ENCODE results near the gene SARS1. TPM values are rescaled to one million over a fixed set of nuclear protein-coding genes. Genes with fewer than 3 reads are reported as not detected.

SARS1 gene
- total and polyA plus RNA-seq, 2 of the 8 experiments (the other 6 are each of a cell fraction or from before 2014, with no cell fraction given), result 83.1 to 146 TPM

DNA sequence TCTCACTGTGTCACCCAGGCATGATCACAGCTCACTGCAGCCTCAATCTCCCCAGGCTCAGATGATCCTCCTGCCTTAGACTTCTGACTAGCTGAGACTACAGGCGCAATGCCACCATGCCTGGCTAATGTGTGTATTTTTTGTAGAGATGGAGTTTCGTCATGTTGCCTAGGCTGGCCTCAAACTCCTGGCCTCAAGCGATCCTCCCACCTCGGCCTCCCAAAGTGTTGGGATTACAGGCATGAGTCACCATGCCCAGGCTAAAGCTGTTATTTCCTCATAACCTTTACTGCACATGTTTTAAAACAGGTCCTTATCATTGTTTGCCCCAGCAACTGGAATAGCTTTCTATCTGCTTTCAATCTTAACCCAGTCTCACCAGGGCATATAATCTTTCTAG is 2.9 kb downstream of the SARS1 start:
- Histone ChIP-seq H4K20me1 (replicated peaks in 1 of 2; ENCODE audit: control insufficient read depth in 1 of 2, insufficient read depth in 2 of 2, low read length in 2 of 2) (peaks cover 0 to 4% of the 10 kb centered on the region in 2 experiments), H2BK15ac (ENCODE audit: low read length) (no peak overlapping the region), H3K4me2 (ENCODE audit: insufficient read depth in 1 of 2, low read depth in 2 of 2, low read length in 2 of 2) (no peak overlapping the region; a peak in 1 of 4 replicates), H3K27me3 (replicated peaks in 1 of 4; ENCODE audit: control insufficient read depth in 3 of 4, extremely low read depth in 1 of 4, insufficient read depth in 3 of 4, low read length in 3 of 4) (no peaks in the 10 kb centered on the region), H3K23ac (ENCODE audit: insufficient read length) (no peak overlapping the region), H4K8ac (ENCODE audit: extremely low read depth, insufficient read depth, low read length) (no peak overlapping the region), H3K18ac (ENCODE audit: extremely low read depth, low read length) (no peak overlapping the region), H3K79me1 (ENCODE audit: low read depth, low read length) (peaks cover 7% of the 10 kb centered on the region), H3K4ac (replicated peaks; ENCODE audit: insufficient read length, low read depth, low read length) (no peak overlapping the region), H2BK12ac (ENCODE audit: low read depth, low read length) (no peak overlapping the region), H3K14ac (ENCODE audit: insufficient read length) (no peak overlapping the region), H3K9me3 (ENCODE audit: insufficient read depth in 2 of 2, low read depth in 1 of 2, low read length in 1 of 2) (no peaks in the 10 kb centered on the region), H2BK5ac (ENCODE audit: low read depth, low read length) (no peak overlapping the region), H2BK120ac (replicated peaks; ENCODE audit: low read depth, low read length) (no peak overlapping the region), H3K4me1 (replicated peaks in 1 of 4; ENCODE audit: control insufficient read depth in 3 of 4, insufficient read depth in 4 of 4, low read length in 3 of 4) (peaks cover 0 to 5% (median 2%) of the 10 kb centered on the region in 4 experiments; a peak in 2 of 7 replicates), H3K56ac (replicated peaks; ENCODE audit: insufficient read length, low read depth, low read length) (no peak overlapping the region), H3K9ac (replicated peaks in 1 of 4; ENCODE audit: extremely low read depth in 1 of 4, low read depth in 3 of 4, low read length in 3 of 4) (no peak overlapping the region), H2AK5ac (ENCODE audit: low read depth, low read length) (no peak overlapping the region), H3K36me3 (ENCODE audit: control insufficient read depth in 2 of 4, insufficient read depth in 4 of 4, low read length in 3 of 4) (peaks cover 0 to 12% (median 0%) of the 10 kb centered on the region in 4 experiments; a peak in 1 of 8 replicates), H4K91ac (replicated peaks; ENCODE audit: insufficient read length, low read length) (no peak overlapping the region), H2BK20ac (ENCODE audit: low read length) (no peak overlapping the region), H4K5ac (ENCODE audit: insufficient read length, low read depth, low read length) (no peak overlapping the region), H3K27ac (ENCODE audit: low read depth, low read length) (no peak overlapping the region), H3K4me3 (ENCODE audit: extremely low read depth in 1 of 4, insufficient read depth in 2 of 4, low read depth in 3 of 4, low read length in 4 of 4) (no peak overlapping the region), H2AFZ (ENCODE audit: low read length) (no peak overlapping the region), H3K23me2 (ENCODE audit: low read depth, low read length) (peaks cover 11% of the 10 kb centered on the region), H3K79me2 (ENCODE audit: control insufficient read depth in 1 of 2, insufficient read depth in 2 of 2, low read length in 2 of 2) (peaks cover 17 to 70% of the 10 kb centered on the region in 2 experiments)
- FAIRE-seq (no peak), DNase-seq (ENCODE audit: low read depth in 1 of 2, low spot score in 2 of 2) (no peak)
- CTCF ChIA-PET (ENCODE audit: partially characterized antibody), result interaction anchor here (0.9 to 32.0 kb wide), 3 partner anchors 9 to 27 kb away, joined by 5 to 651 read pairs (median 7); partner anchors contain the start of gene CELSR2
- WGBS, 2 experiments (ENCODE audit: extremely low coverage in 1 of 2, insufficient coverage in 1 of 2, insufficient read length in 1 of 2, insufficient replicate concordance in 2 of 2, low coverage in 1 of 2, low lambda C conversion rate in 2 of 2, missing lambda C conversion rate in 1 of 2), result 96% methylated on average over 4 of the region's 4 CpGs; no CpG with 5 or more reads in 1 of the 2 experiments
- POLR2A ChIA-PET (ENCODE audit: partially characterized antibody), result interaction anchor here (0.7 to 4.6 kb wide), 10 partner anchors 7 to 35 kb away, joined by 3 to 45 read pairs (median 4); no protein-coding TSS in a partner anchor
- no peak for TF ChIP-seq JUN (IDR thresholded peaks at IDR 0.05; ENCODE audit: low read depth, low read length)
- TF ChIP-seq SUZ12 (IDR thresholded peaks at IDR 0.05; ENCODE audit: low read length), result no peak
- no peak for TF ChIP-seq SIN3A (conservative IDR thresholded peaks at IDR 0.05 in 1 of 2, IDR thresholded peaks at IDR 0.05 in 1 of 2; ENCODE audit: low read depth in 1 of 2, low read length in 2 of 2)
- TF ChIP-seq NANOG (IDR thresholded peaks at IDR 0.05; ENCODE audit: insufficient read depth, low read depth, low read length, poor library complexity, severe bottlenecking), result no peak
- TF ChIP-seq EZH2 (IDR thresholded peaks at IDR 0.05; ENCODE audit: low read depth, low read length, severe bottlenecking), result no peak
- TF ChIP-seq POU5F1 (IDR thresholded peaks at IDR 0.05; ENCODE audit: low read depth, low read length), result no peak
- no peak for TF ChIP-seq CTBP2 (IDR thresholded peaks at IDR 0.05; ENCODE audit: borderline replicate concordance, insufficient read depth, insufficient read length, low read length)
- TF ChIP-seq CBX8 (IDR thresholded peaks at IDR 0.05; ENCODE audit: borderline replicate concordance, low read depth, low read length), result no peak
- TF ChIP-seq HDAC2 (IDR thresholded peaks at IDR 0.05; ENCODE audit: borderline replicate concordance in 1 of 2, low read depth in 2 of 2, low read length in 2 of 2), result no peak
- TF ChIP-seq SP4 (IDR thresholded peaks at IDR 0.05; ENCODE audit: low read length), result no peak
- TF ChIP-seq POLR2AphosphoS5 (IDR thresholded peaks at IDR 0.05; ENCODE audit: low read depth, low read length), result no peak
- no peak for TF ChIP-seq PHF8 (conservative IDR thresholded peaks at IDR 0.05; ENCODE audit: low read depth, low read length)
- no peak for TF ChIP-seq YY1 (IDR thresholded peaks at IDR 0.05; ENCODE audit: low read depth, low read length)
- no peak for TF ChIP-seq CREB1 (IDR thresholded peaks at IDR 0.05)
